Breast epithelium (tissue), 3 donors: ENCODE data around the gene ACSS2.

Experiments
- POLR2AphosphoS5 ChIP-seq, 3 donors: sonication (generic); formaldehyde crosslinking; IDR thresholded peaks; one replicate each; pipeline ENCODE4 v1.6.1; 2017; ENCODE audit warnings: antibody characterized with exemption in 3 of 3
- TF ChIP-seq, protein P1 (sequence below), 3 donors: fragments of 450-650 bp; IDR thresholded peaks; one replicate each; pipeline ENCODE4 v1.5.1; 2016 to 2017; ENCODE audit warnings: antibody characterized with exemption in 3 of 3, mild to moderate bottlenecking in 3 of 3, moderate library complexity in 3 of 3

DNA sequence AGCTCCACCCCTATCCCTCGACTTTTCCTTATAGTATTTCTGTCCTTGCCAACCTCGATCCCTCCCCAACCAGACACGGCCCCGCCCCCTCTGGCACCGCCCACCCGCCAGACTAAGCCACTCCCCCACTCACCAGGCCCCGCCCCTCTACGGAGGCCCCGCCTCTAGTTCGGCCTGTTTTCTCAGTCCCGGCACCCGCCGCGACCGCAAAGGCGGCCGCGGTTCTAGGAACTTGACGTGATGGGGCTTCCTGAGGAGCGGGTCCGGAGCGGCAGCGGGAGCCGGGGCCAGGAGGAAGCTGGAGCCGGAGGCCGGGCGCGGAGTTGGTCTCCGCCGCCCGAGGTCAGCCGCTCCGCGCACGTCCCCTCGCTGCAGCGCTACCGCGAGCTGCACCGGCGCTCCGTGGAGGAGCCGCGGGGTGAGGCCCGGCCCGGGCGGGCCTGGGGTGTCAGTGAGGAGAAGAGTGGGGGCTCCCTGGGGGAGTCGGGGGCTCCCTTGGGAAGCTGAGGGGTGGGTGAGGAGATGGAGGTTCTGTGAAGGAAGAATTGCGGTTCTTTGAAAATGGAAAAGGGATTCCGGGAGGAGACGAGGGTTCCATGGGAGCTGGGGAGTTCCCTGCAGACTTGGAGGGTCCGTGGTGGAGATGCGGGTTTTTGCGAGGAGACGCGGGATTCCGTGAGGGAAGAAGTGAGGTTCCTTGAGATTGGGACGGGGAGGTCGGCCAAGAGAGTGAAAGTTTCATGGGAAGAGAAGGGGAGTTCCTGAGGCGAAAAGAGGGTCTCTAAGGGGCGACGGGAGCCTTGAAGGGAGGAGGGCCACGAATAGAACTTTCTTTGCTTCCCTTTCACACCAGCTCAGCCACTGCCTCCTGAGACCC, at the start of gene ACSS2:
- TF ChIP-seq, protein P1, sequence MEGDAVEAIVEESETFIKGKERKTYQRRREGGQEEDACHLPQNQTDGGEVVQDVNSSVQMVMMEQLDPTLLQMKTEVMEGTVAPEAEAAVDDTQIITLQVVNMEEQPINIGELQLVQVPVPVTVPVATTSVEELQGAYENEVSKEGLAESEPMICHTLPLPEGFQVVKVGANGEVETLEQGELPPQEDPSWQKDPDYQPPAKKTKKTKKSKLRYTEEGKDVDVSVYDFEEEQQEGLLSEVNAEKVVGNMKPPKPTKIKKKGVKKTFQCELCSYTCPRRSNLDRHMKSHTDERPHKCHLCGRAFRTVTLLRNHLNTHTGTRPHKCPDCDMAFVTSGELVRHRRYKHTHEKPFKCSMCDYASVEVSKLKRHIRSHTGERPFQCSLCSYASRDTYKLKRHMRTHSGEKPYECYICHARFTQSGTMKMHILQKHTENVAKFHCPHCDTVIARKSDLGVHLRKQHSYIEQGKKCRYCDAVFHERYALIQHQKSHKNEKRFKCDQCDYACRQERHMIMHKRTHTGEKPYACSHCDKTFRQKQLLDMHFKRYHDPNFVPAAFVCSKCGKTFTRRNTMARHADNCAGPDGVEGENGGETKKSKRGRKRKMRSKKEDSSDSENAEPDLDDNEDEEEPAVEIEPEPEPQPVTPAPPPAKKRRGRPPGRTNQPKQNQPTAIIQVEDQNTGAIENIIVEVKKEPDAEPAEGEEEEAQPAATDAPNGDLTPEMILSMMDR (IDR thresholded peaks at IDR 0.05): no peak
- TF ChIP-seq POLR2AphosphoS5 (IDR thresholded peaks at IDR 0.05): peak; percentile 13 to 25 (median 24)
